Posterior cingulate gyrus (tissue), 11 donors: Measurements from ENCODE around the gene DNAJC6.
A peak's percentile ranks its signal among the peaks of the same experiment; 100 is the strongest.

Source experiments
- DNase-seq, 10 donors: peaks; one replicate each; pipeline versions ENCODE4 v3.0.0 to v3.0.0-alpha.2; 2020 to 2021; ENCODE audit warnings: mixed read lengths in 3 of 10
- intact Hi-C: fragments of 100-400 bp; cut with DNase I; formaldehyde crosslinking; loops from one replicate; pipeline ENCODE4 v1.15.1; 2023

Gene DNAJC6

DNA sequence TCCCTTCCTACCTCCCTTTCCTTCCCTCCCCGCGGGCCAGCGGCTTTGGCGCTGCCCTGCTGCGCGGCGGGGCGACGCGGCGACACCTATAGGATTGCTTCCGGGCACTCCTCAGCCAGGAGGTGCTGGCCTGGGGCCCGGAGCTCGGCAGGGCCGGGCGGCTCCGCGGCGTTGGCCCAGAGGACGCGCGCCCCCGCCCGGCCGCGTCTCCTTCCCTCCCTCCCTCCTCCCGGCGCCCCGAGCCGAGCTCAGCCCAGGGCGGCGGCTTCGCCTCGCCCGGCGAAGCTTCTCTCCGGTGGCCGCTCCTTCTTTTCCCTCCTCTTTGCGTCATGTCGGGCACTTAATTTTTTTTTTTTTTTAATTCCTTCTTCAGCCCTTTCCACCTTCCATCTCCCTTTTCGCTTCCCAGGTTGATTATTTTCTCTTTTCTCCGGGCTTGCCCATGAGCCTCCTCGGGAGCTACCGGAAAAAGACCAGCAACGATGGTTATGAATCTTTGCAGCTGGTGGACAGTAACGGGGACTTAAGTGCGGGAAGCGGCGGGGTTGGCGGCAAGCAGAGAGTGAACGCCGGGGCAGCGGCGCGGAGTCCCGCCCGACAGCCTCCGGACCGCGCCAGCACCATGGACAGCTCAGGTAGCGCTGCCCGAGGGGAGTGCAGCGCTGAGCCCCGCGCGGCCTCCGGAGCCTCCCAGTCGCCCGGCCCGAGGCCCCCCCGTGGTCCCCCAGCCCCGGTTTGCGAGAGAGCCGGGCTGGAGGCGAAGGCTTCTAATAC lies at the start of gene DNAJC6:
Gene DNAJC6 (plus strand): TSS at position 240 of the 774 bp plus-strand sequence. CDS start 203 bp downstream, at position 443.
- intact Hi-C loops: loop anchor here (5.0 to 10.0 kb wide), 4 partner anchors 37 to 113 kb away; partner anchors contain the start of genes LEPR and LEPROT
- peak; percentile 33 to 93 (median 62) for DNase-seq

DNA sequence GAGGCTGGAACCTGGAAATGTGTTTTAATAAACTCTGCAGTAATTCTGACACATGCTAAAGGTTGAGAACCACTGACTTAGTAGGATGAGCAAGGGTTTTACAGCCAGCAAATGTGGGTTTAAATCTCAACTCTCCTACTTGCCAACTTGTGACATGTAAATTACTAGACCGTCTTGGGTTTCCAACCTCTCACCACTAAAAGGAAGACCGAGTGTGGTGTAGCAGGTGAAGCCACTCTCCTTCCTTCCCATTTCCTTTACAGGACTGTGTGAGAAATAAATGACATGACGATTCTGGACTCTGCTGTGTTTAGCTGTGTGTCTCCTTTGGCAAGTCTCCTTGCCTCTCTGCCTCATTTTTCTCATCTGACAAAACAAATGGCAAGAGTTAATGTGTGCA lies 49.5 kb upstream of the DNAJC6 start:
- intact Hi-C loops: loop anchor here (5.0 to 10.0 kb wide), 2 partner anchors 55 to 162 kb away; partner anchors contain the start of genes LEPR and LEPROT
- no peak for DNase-seq

DNA sequence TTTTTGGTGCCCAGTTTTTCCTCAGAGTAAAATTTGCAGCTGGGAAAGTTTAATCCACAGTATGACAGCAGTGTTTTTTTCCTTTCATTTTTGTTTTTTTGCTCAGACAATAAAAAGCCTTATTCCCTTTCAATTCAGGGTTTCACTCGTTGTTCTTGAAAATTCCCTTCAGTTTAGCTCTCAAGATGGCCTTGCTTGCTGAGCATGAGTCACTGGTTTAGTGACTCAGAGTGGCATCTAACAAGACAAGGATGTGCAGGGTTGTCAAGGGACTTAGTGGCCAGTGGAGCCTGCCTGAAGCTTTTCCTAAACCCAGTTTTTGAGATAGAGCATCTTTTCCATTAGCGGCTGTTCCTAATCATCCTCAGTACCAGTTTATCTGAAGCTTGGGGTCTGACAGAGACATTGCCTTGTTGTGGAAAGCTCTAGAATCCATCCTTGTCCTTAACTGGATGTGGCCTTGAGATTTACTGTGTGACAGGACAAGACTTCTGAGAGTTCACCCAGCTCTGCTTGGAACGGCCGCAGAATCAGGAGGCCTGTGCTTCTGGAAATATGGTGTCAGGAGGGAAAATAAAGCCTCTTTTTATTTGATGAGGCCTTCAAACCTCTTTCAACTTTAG lies 48.4 kb upstream of the DNAJC6 start:
- intact Hi-C loops: loop anchor here (5.0 kb wide), 1 partner anchor 161 kb away; the partner anchor contains the start of genes LEPR and LEPROT
- peak in 2 of 10 donors; percentile 36 to 64 for DNase-seq

DNA sequence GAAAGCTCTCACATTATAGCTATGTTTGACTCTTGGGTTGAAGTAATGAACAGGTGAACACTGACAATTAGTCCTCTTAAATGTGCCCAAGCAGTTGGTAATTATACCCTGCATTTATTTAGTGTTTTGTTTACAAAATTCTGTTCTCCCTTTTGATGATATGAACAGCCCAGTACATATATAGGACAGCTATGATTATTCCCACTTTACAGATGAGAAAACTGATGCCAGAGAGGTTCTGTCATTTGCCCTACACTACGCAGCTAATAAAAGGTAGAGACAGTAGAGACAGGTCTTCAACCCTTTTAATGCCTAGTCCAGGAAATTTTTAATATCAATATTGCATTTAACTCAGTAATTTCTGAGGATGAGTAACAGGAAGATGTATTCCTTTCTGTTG lies 46.1 kb upstream of the DNAJC6 start:
- intact Hi-C loops: loop anchor here (5.0 kb wide), 1 partner anchor 159 kb away; the partner anchor contains the start of genes LEPR and LEPROT
- DNase-seq: no peak

DNA sequence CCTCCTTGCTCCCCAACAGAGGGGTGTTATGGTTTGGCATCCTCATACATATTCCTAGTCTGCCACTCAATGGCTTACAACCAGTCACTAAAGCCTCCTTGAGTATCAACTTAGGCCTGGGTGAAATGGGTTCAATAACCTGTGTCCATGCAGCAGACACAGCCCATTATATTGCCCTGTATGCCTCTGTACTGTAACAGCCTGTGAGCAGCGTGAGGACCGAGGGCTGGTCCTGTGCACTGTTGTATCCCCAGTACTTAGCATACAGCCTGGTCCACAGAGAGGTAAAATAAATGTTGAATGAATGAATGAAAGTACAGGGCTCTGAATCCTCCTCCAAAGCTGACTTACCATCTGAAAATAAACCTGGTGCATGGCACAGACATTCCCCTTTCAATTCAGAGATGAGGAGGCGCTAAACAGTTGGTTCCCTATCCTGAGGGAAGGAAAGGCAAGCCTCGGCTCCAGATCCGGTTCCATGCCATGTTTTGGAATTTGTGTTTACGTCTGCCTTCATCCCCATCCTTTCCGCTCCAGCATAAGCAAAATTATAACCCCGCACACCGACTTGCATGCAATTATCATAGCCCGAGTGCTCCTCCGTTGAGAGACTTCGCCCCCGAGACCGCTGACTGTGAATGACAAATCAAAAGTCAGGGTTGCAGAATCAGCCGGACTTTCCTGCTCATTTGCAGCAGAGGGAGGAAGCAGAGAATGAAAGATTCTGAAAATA lies 45.0 kb upstream of the DNAJC6 start:
- peak; percentile 49 to 94 (median 69) for DNase-seq
- intact Hi-C loops: loop anchor here (5.0 kb wide), 1 partner anchor 158 kb away; the partner anchor contains the start of genes LEPR and LEPROT

- no peak for DNase-seq
- intact Hi-C loops: no loop called here
Measured at GRCh38 chr1:65265296-65265650, 44.1 kb upstream of the DNAJC6 start.

DNA sequence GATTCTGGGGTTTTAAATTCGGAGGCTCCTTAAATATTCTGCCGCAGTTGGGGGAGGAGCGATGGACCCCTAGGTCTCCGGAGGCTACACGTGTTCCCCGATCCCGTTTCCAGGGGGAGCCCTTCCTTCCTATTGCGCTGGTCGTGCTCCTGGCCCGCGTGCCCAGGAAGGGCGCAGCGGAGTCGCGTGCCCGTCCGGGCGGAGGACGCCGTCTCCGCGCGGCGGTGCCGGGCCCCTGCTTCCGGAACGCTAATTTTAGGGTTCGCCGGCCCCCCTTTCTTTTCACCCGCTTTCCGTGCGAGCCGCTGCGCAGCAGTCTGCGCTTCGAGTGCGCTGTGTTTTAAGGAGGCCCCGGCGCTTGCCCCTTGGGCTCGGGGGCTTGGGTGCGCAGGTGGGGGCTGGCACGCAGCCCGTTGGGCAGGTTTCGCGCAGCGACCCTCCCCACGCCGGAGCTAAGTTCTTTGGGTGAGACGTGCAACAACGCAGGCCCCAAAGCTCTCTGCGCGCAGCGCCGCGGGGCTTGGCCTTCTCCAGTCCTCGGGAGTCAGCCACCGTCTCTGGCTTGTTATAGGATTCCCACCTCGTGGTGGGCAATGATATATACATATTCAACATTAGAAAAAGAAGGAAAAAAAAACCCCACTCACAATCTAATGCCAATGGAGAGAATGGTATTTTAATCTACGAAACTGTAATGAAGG lies 43.5 kb upstream of the DNAJC6 start:
- peak; percentile 44 to 94 (median 68) for DNase-seq
- intact Hi-C loops: no loop called here

- intact Hi-C loops: no loop called here
- no peak for DNase-seq
Measured at GRCh38 chr1:65266476-65266875, 42.9 kb upstream of the DNAJC6 start.

DNA sequence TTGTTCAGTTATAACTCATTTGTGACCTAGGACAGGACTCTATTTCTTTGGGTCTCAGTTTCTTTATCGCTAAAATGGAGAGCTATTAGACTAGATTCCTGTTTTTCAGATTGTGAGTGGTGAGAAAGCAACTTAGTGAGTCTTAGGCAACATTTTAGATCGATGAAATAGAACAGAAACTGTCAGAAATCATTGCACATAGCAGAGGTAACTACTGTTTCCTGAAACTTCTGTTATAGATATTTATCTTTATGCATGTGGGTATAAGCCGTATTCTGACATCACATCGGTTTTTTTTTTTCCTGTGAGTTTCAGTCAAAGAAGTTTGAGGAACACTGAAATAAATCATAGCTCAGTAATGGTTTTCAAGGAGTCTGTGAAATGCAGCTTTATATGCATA lies 42.1 kb upstream of the DNAJC6 start:
- intact Hi-C loops: no loop called here
- DNase-seq: no peak

DNA sequence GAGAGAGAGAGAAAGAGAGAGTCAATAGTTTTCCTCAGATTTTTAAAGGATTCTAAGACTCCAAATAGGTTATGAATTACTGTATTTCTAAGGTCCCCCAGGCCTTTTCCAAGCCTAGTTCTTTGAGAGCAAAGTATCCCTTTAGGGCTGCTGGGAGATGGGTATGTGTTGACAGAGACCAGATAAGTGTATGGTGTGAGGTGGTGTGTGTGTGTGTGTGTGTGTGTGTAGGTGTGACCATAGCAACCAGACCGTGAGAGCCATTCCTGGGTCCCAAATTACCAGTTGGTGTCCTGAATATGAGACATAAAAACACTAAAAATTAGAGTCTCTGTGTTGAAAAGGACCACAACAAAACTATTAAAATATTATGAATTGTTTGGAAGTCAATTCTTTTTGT lies 41.7 kb upstream of the DNAJC6 start:
- intact Hi-C loops: no loop called here
- no peak for DNase-seq

- intact Hi-C loops: loop anchor here (5.0 kb wide), 1 partner anchor 38 kb away; the partner anchor contains the start of gene DNAJC6
- no peak for DNase-seq
Measured at GRCh38 chr1:65269612-65270011, 39.7 kb upstream of the DNAJC6 start.

GRCh38 chr1:65276197-65276939 lies 33.0 kb upstream of the DNAJC6 start:
- DNase-seq: no peak
- intact Hi-C loops: no loop called here

DNA sequence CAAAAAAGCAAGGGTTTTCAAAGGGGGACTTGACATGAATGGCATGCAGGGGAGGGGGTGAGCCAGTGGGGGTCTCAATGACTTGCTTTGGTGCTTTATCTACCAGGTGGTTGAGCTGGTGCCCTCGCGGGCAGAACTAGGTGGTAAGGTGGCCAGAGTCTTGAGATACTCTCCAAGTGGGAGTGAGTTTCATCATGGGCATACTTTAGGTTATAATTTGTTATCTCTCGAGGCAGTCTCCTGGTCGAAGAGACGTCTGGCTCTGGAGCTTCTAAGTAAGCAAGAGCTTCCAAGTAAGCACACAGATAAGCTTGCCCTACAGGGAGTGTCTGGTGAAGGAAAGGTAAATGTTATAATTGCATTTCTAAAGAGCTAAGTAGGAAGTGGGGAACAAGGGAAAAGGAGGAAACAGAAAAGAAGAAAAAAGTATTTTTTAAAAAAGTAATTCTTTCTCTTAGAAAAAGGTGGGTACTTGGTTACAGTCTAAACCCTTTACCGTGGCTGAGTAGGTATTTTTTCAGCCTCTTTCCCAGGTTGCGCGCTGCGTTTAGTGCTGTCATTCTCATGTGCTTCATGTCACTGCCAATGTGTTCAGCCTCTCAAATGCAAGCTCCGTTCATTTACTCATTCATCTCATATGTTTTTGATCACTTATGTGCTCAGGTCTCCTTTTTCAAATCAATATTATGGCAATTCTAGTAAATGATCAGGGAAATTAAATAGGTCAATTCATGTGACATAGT lies 31.6 kb upstream of the DNAJC6 start:
- intact Hi-C loops: no loop called here
- DNase-seq: no peak

GRCh38 chr1:65278376-65279069 lies 30.8 kb upstream of the DNAJC6 start:
- intact Hi-C loops: no loop called here
- DNase-seq: no peak

- no peak for DNase-seq
- intact Hi-C loops: no loop called here
Measured at GRCh38 chr1:65279070-65279779, 30.1 kb upstream of the DNAJC6 start.

DNA sequence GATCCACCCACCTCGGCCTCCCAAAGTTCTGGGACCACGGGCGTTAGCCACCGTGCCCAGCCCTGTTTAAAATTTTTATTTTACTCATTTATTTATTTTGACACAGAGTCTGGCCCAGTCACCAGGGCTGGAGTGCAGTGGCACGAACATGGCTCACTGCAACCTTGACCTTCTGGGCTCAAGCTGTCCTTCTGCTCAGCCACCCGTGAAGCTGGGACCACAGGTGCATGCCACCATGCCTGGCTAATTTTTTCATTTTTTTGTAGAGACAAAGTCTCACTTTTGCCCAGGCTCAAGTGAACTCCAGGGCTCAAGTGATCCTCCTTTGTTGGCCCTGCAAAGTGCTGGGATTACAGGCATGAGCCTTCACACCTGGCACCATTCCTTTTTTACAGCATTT lies 27.5 kb upstream of the DNAJC6 start:
- DNase-seq: no peak
- intact Hi-C loops: no loop called here

- no peak for DNase-seq
- intact Hi-C loops: no loop called here
Measured at GRCh38 chr1:65284229-65284628, 25.1 kb upstream of the DNAJC6 start.

- intact Hi-C loops: no loop called here
- no peak for DNase-seq
Measured at GRCh38 chr1:65289449-65289848, 19.9 kb upstream of the DNAJC6 start.
